SKM-1 treated with dmso at 0.1 percent for 144 hours (cell line): Measurements from ENCODE around the gene SLC25A30.
"Not testable (repeated sequence)": the region's sequence is repeated elsewhere in the genome, so short reads cannot be mapped to it uniquely, and the experiment has no call there.

Experiments
- DNase-seq: peaks from one replicate; lab custom pipeline; 2025; ENCODE audit not compliant: unreplicated experiment; lab: John Stamatoyannopoulos, UW

Gene SLC25A30

DNA sequence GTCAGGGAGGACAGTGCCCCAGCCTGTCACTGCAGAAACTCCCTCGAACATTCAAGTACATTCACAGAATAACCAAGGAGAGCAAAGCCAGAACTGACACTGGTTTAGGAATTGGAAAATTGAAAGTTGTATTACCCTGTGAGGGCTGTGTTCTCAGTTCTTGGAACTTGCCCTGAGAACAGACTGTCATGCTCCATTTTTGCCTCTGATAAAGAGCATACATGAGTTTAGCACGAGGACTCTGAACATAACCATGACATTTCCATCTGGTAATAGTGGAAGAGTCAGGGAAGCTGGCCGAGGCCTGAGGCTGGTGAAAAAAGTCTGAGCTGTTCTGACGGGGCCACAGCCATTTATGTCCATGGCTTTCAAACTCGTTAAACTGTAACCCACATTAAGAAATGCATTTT, 15.2 kb upstream of the SLC25A30 start:
- no peak for DNase-seq

DNA sequence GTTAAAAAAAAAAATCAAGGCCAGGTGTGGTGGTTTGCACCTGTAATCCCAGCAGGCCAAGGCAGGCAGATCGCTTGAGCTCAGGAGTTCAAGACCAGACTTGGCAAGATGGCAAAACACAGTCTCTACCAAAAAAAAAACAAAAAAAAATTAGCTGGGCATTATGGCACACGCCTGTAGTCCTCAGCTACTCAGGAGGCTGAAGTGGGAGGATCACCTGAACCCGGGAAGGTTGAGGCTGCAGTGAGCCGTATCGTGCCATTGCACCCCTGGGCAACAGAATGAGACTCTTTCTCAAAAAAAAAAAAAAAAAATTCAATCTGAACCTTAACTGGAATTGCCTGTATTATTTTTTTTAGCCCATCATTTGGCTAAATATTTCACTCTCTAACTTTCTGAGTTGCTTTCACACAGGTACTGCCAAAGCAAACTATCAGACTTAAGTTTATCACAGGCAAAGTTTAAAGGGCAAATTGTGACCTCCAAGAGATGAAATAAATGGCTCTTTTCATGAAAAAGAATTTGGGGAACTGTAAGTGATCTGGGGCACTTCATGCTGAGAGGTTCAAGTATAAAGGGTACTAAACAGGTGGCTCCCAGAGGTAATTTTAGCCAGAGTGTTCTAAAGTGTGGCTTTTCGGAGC, 14.7 kb upstream of the SLC25A30 start:
- no peak for DNase-seq

DNA sequence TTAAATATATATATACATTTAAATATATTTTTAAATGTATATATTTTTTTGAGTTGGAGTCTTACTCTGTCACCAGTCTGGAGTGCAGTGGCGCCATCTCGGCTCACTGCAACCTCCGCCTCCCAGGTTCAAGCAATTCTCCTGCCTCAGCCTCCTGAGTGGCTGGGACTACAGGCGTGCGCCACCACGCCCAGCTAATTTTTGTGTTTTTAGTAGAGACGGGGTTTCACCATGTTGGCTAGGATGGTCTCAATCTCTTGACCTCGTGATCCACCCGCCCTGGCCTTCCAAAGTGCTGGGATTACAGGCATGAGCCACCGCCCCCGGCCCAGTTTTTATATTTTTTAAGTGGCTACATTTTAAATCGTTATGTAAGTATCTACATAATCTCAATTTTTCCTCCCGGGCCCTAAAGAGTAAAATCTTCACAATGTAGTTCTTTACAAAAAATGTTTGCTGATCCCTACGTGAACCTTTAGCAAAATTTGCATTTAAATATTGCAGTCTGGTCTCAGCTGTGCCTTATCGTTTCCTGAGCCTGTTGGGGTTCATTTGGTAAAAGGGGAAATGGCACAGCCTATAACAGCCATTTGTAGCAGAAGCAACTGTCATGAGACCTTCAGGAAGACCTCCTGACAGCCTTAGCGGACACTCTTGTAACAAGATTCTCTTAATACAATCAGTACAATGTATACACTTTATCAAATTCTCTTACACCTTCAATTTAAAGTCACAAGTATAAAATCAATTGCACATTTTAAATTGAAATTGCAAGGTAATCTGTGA, 8.1 kb upstream of the SLC25A30 start:
- DNase-seq = not testable (repeated sequence)

DNA sequence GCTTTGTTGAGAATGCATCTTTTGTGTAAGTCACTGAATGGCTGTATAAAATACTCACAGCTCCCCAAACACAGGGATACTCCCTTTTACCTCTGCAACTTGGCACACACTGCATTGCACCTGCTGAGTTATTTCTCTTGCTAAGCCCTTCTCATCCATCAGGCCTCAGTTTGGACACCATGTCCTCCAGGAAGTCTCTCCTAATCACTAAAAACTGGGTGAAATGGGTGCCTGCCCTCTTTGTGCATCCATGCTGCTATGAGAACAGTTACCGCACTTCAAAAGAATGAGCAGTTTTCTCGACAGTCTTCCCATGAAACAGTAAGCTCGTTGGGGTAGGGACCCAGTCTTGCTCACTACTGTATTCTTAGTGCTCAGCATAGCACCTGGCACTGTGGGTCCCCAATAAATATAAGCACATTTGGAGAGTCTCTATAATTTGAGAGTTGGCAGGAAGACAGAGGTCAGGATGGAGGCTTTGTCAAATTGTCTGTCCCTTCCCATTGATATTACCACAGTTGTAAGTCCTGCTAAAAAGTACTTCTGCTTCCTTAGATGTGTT, 4.6 kb upstream of the SLC25A30 start:
- no peak for DNase-seq

DNA sequence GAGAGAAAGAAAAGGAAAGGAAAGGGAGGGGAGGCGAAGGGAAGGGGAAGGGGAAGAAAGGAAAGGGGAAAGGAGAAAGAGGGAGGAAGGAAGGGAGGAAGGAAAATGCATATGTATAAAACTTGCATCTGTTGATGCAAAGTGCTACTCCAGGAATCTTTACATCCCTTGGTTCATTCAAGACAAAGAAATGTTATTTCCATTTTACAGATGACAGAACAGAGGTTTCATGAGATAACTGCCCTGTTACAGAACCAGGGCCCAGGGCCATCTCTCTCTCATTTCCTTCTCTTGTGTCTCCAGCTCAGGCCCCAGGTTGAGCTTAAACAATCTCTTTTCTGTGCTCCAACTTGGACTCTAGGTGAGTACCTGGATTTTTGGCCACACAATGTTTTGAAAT, 1.8 kb upstream of the SLC25A30 start:
- no peak for DNase-seq

DNA sequence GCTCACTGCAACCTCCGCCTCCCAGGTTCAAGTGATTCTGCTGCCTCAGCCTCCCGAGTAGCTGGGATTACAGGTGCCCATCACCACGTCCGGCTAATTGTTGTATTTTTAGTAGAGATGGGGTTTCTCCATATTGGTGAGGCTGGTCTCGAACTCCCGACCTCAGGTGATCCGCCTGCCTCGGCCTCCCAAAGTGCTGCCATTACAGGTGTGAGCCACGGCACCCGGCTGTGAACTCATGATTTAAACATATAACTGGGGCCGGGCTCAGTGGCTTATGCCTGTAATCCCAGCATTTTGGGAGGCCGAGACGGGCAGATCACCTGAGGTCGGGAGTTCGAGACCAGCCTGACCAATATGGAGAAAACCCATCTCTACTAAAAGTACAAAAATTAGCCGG, 1.2 kb upstream of the SLC25A30 start:
- DNase-seq = not testable (repeated sequence)

DNA sequence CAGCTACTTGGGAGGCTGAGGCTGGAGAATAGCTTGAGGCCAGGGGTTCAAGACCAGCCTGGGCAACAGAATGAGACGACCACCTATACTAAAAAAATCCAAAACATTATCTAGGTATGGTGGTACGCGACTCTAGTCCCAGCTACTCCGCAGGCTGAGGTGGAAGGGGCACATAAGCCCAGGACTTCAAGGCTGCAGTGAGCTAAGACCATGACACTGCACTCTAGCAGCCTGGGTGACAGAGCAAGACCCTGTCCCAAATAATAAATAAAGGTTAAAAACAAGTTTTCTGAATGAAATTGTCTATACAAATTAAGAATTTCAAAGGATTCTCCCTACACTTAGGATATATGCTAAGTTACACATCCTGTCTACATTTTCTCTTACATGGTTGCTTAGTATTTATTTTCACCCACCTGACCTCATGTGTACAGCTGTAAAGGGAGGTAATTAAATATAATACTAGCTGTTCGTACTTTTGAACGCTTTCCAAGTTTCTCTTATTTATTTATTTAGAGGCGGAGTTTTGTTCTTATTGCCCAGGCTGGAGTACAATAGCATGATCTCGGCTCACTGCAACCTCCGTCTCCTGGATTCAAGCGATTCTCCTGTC, 1.6 kb downstream of the SLC25A30 start:
- no peak for DNase-seq

DNA sequence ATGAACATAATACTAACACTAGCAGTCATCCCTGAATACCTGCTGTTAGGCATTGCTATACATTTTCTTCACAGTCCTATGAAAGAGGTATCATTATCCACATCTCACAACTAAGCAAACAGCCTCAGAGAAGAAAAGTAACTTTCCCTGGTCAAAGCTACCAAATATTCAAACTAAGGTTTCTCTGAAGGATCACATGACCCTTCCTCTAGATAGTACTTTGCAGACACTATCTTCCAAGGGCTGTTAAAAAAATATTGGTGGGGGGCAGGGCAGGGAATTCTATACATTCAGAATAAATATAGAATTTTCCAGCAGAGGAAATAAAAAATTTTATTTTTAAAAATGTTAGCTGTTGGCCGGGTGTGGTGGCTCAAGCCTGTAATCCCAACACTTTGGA, 3.1 kb downstream of the SLC25A30 start:
- no peak for DNase-seq

DNA sequence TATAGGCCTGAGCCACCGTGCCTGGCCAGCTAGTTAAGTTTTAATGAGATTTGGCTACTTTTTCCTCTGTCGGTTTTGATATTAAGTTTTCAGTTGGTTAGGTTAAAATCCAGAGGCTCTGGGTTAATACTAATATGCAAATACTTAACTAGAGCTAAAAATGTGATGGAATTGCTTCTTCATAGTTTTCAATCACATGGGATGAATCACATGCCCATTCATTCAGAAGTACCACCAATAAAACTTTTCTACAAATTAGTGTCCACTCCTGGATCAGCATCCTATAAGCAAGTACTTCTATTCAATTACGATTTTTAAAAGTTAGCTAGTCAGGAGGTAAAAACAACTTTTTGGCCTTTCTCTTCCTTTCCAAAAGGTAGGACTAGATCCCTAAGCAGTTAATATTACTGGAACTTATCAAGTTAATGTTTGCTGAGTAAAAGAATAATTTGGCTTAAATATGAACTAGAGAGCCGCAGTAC, 4.3 kb downstream of the SLC25A30 start:
- DNase-seq = no peak

DNA sequence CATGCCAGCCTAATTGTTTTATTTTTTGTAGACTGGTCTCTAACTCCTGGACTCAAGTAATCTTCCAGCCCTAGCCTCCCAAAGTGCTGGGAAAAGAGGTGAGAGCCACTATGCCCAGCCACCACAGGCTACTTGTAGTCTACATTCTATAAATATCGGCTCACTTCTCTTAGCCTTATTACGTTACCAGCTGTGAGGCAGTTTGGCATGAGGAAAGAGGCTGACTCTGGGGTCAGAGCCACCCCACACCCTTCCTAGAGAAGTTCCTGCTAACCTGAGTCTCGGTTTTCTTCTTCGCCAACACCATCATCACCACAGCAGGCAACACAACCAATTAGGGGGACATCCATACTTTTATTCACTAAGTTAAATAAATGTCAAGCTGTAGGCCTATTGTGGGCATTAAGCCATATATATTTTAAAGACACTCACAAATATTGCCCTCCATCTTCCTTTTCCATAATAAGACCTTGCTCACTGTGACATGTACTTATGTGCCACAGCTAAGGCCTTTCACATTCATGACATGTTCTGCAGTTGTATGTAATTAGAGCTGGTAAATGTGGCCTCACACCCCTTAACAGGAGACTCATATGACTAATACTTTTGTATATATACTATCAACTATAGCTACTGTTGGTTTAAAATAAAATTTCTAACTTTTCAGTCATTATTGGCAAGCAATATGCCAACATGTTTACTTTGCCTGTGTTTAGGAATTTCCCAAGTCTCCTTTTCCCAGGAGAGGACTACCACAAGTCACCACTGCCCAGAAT, 5.7 kb downstream of the SLC25A30 start:
- DNase-seq = no peak

DNA sequence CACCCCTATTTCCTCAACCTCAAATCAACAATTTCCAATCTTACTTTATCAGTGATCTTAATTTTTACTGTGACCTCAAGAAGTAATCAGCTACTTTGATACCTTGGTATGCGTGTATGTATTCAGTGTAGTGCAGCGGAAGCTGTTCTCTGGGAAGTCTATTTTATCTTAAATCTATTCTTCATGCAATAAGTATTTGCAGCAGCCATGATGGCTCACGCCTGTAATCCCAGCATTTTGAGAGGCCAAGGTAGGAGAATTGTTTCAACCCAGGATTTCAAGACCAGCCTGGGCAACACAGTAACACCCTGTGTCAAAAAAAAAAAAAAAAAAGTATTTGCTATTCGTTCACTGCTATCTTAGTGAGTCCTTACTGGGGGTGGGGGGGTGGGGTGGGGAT, 6.5 kb downstream of the SLC25A30 start:
- no peak for DNase-seq

DNA sequence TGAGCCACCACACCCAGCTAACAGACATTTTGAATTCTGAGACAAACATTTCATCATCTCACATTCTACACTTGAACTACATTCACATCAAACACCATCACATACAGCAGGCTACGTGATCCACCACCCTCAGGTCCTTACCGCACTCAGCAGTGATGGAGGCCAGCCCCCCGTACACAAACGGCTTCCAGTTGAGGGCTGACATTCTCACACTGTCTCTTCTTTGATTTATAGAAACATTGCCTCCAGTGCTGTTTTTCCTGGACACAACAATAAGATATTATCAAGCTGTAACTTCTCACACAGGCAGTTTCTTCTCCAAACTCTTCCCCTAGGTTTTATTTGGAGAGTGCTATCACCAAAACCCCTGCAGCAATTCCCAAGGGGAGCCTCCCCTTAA, 7.0 kb downstream of the SLC25A30 start:
- no peak for DNase-seq

DNA sequence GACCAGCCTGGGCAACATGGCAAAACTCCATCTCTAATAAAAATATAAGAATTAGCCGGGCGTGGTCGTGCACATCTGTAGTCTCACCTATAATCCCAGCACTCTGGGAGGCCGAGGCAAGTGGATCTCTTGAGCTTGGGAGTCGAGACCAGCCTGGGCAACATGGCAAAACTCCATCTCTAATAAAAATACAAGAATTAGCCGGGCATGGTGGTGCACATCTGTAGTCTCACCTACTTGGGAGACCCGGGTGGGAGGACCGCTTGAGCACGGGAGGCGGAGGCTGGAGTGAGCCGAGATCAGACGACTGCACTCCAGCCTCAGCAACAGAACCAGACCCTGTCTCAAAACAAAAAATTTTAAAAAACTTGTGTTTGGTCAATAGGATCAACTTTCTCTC, 7.7 kb downstream of the SLC25A30 start:
- DNase-seq = no peak

DNA sequence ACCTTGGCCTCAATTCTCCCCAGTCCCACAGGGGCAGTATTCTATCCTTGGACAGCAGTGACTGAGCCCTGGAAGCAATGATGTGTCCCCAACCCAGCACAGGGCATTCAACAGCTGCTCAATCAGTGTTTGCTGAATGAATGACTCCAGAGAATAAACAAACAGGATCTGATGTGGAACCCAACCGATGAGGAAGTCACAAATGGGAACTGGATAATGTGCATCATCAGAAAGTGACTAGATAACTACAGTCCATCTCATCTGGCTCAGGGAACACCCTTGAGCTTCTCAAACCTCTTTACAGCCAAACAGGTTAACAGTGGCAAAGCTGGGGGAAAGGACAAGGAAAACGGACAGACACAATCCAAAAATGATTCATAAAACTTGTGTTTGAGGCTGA, 8.2 kb downstream of the SLC25A30 start:
- DNase-seq = no peak

DNA sequence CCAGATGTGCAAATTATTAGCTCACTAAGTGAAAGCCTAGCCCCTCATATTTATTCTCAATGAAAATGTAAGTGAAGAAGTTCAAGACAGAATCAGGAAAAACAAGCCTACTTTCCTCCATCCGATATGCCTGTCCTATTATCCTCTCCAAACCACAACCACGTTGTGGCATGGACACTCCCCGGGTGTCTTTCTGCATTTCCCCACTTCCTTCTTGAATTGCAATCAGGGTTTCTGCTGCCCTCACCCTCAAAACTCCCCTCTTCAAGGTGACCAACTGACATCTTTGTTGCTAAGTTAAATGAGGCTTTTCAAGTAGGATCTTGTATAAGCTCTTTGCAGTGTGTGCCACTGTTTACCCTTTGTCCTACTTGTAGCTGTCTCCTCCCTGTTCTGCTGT, 11.8 kb downstream of the SLC25A30 start:
- peak; percentile 76 for DNase-seq

DNA sequence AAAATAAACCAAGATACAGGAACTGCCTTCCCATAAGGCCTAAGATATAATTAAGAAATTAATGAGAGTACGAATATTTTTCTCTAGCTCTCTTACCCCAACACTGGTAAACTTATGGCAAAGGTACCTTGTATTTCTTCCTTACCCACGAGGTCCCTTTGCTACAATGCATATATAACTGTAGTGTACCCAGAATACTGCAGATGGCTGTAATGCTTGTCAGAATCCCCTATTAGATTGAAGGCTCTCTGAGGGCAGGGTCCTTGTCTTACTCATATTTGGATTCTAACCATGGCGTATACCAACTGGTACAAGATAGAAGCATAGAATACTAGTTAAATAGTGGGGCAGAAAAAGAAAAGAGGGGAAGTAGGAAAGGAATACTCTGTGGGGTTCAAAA, 15.1 kb downstream of the SLC25A30 start:
- DNase-seq = no peak

DNA sequence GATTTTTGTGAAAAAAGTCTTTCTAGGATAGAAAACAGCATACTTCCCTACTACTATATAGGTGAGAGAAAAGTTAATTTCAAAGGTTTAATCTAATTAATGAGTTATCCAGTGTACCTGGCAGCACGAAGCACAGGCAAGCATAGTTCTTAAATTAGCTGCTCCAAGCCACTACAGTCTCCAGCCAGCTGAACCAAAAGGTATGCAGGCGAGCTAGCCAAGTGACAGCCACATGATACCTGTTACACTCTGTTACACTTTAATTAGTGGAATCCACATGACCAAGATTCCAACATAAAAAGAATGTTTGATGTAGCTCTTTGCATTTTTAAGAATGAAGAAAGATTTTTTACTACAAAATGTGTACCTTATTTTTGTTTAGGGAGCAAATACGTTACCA, 15.5 kb downstream of the SLC25A30 start:
- no peak for DNase-seq

DNA sequence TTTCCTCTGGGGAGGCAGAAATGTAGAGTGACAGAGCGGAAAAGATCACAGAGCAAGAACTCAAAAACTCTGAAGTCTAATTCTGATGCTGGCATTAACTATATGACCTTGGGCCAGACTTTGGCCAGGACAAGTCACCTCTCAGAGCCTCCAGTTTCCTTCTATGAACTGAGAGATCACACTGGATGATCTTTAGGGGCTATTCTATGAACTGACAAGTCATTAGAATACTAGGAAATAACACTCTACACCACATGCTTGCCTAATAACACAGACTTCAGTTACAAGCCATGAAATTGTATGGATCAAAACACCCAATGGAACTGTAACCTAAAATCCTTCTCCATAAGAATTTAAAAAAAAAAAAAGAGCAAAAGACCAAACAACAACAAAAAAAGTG, 16.9 kb downstream of the SLC25A30 start:
- no peak for DNase-seq

DNA sequence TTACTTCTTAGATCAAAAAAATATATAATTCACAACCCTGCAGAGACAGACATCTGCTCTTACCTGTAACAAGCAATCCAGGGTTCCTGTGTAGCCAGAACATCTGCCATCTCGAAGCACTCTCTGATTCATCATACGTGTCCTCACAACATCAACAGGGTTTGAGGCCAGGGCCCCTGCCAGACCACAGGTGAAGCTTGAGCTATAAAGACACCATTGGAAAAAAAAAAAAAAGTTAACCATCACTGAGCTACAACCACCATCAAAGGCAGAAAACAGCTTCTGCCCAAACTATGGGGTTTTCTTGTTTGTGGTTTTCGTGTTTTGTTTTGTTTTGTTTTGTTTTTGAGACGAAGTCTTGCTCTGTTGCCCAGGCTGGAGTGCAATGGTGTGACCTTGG, 19.3 kb downstream of the SLC25A30 start:
- no peak for DNase-seq

DNA sequence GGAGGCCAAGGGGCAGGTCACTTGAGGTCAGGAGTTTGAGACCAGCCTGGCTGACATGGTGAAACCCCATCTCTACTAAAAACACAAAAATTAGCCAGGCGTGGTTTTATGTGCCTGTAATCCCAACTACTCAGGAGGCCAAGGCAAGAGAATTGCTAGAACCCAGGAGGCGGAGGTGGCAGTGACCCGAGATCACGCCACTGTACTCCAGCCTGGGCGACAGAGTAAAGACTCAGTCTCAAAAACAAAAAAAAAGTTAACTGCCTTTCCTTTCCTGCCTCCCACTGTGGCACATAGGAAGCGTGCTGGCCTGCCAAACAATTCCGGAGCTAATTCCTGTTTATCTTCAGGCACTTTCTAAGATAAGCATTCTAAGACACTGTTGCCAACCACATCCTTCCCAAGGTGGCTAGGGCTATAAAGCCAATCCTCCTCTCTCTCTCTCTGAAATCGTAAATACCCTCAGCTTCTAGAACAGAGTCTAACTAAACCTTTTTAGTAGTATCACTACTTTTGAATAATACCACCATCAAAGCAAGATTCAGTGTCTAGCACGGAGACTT, 21.6 kb downstream of the SLC25A30 start:
- no peak for DNase-seq
